Osteocyte (in vitro differentiated cells): ENCODE measurements around the gene AK9. TPM values are rescaled to one million over a fixed set of nuclear protein-coding genes. Genes with fewer than 3 reads are reported as not detected.

Experiments
- DNase-seq: peaks from one replicate; pipeline ENCODE4 v3.0.0; 2021; ENCODE audit warnings: mixed read lengths; ENCODE audit not compliant: unreplicated experiment; ENCODE audit errors: extremely low spot score
- H3K27ac Mint-ChIP-seq: one replicate; pipeline ENCODE4 v1.8.0; 2021; ENCODE audit warnings: mild to moderate bottlenecking, mixed read lengths; ENCODE audit not compliant: unreplicated experiment
- H3K27me3 Mint-ChIP-seq: one replicate; pipeline ENCODE4 v1.8.0; 2021; ENCODE audit warnings: mixed read lengths; ENCODE audit not compliant: unreplicated experiment
- H3K36me3 Mint-ChIP-seq: one replicate; pipeline ENCODE4 v1.8.0; 2021; ENCODE audit warnings: mixed read lengths; ENCODE audit not compliant: unreplicated experiment
- H3K4me1 Mint-ChIP-seq: one replicate; pipeline ENCODE4 v1.8.0; 2021; ENCODE audit warnings: mixed read lengths; ENCODE audit not compliant: unreplicated experiment
- H3K4me3 Mint-ChIP-seq: one replicate; pipeline ENCODE4 v1.8.0; 2021; ENCODE audit warnings: mild to moderate bottlenecking, moderate library complexity, mixed read lengths; ENCODE audit not compliant: unreplicated experiment
- H3K9me3 Mint-ChIP-seq: one replicate; pipeline ENCODE4 v1.8.0; 2021; ENCODE audit warnings: mixed read lengths; ENCODE audit not compliant: unreplicated experiment
- CTCF ChIP-seq: fragments of 200-600 bp; sonication (generic); IDR thresholded peaks from 2 replicates; pipeline ENCODE4 v1.5.0; 2021; ENCODE audit warnings: antibody characterized with exemption, mild to moderate bottlenecking, moderate library complexity
- total RNA-seq: library from RNA; stranded (reverse); gene quantifications from 2 replicates; pipeline ENCODE4 v1.2.1, GENCODE V29; 2021

AK9 gene
- total RNA-seq, 1 donor from 2014 or later = 5.3 TPM

- Mint-ChIP-seq H3K4me3 (no peak overlapping the region), H3K36me3 (no peaks in the 10 kb centered on the region), H3K27me3 (no peaks in the 10 kb centered on the region), H3K27ac (no peak overlapping the region), H3K9me3 (no peaks in the 10 kb centered on the region), H3K4me1 (no peaks in the 10 kb centered on the region)
- no peak for DNase-seq
- TF ChIP-seq CTCF = no peak
These were observed 59.6 kb downstream of the AK9 start for GRCh38 chr6:109631403-109631802.

GRCh38 chr6:109628158-109629000 lies 62.6 kb downstream of the AK9 start:
- no peak overlapping the region for H3K27ac Mint-ChIP-seq
- no peak for TF ChIP-seq CTCF
- no peak for DNase-seq

GRCh38 chr6:109626311-109626710 lies 64.7 kb downstream of the AK9 start:
- Mint-ChIP-seq H3K27ac (no peak overlapping the region), H3K4me3 (no peak overlapping the region), H3K27me3 (no peaks in the 10 kb centered on the region), H3K36me3 (no peaks in the 10 kb centered on the region), H3K9me3 (peaks cover 6% of the 10 kb centered on the region), H3K4me1 (no peaks in the 10 kb centered on the region)
- DNase-seq = no peak
- TF ChIP-seq CTCF = no peak

More at GRCh38 chr6:109628158-109629000, 62.6 kb downstream of the AK9 start:
- Mint-ChIP-seq H3K4me3 (no peak overlapping the region), H3K9me3 (peaks cover 6% of the 10 kb centered on the region), H3K4me1 (no peaks in the 10 kb centered on the region), H3K36me3 (no peaks in the 10 kb centered on the region), H3K27me3 (no peaks in the 10 kb centered on the region)

- Mint-ChIP-seq H3K4me1 (no peaks in the 10 kb centered on the region), H3K9me3 (peaks cover 6% of the 10 kb centered on the region), H3K36me3 (no peaks in the 10 kb centered on the region), H3K27ac (no peak overlapping the region), H3K27me3 (no peaks in the 10 kb centered on the region), H3K4me3 (no peak overlapping the region)
- no peak for TF ChIP-seq CTCF
- DNase-seq = no peak
These were observed 65.8 kb downstream of the AK9 start for GRCh38 chr6:109625199-109625598.

GRCh38 chr6:109623288-109623687 lies 67.7 kb downstream of the AK9 start:
- no peak overlapping the region for H3K4me3 Mint-ChIP-seq
- no peak overlapping the region for H3K27ac Mint-ChIP-seq
- H3K9me3 Mint-ChIP-seq = peaks cover 6% of the 10 kb centered on the region
- H3K4me1 Mint-ChIP-seq = no peaks in the 10 kb centered on the region
- DNase-seq = no peak
- no peak for TF ChIP-seq CTCF
- H3K27me3 Mint-ChIP-seq = peaks cover 5% of the 10 kb centered on the region
- no peaks in the 10 kb centered on the region for H3K36me3 Mint-ChIP-seq
